GM12872 (cell line): Measurements from ENCODE around the gene HLF.

Source experiments
- TF ChIP-seq, protein P1 (sequence below): IDR thresholded peaks from 3 replicates; pipeline ENCODE4 v1.5.1; 2011; ENCODE audit warnings: low read depth, mild to moderate bottlenecking, low read length, moderate library complexity; ENCODE audit not compliant: insufficient read depth

The HLF gene

GRCh38 chr17:55289106-55289446 lies 24.3 kb downstream of the HLF start:
- TF ChIP-seq, protein P1, sequence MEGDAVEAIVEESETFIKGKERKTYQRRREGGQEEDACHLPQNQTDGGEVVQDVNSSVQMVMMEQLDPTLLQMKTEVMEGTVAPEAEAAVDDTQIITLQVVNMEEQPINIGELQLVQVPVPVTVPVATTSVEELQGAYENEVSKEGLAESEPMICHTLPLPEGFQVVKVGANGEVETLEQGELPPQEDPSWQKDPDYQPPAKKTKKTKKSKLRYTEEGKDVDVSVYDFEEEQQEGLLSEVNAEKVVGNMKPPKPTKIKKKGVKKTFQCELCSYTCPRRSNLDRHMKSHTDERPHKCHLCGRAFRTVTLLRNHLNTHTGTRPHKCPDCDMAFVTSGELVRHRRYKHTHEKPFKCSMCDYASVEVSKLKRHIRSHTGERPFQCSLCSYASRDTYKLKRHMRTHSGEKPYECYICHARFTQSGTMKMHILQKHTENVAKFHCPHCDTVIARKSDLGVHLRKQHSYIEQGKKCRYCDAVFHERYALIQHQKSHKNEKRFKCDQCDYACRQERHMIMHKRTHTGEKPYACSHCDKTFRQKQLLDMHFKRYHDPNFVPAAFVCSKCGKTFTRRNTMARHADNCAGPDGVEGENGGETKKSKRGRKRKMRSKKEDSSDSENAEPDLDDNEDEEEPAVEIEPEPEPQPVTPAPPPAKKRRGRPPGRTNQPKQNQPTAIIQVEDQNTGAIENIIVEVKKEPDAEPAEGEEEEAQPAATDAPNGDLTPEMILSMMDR: no peak

- TF ChIP-seq, protein P1: no peak
These were observed 25.2 kb downstream of the HLF start for GRCh38 chr17:55289978-55290377.

GRCh38 chr17:55290492-55291113 lies 25.8 kb downstream of the HLF start:
- TF ChIP-seq, protein P1: no peak

DNA sequence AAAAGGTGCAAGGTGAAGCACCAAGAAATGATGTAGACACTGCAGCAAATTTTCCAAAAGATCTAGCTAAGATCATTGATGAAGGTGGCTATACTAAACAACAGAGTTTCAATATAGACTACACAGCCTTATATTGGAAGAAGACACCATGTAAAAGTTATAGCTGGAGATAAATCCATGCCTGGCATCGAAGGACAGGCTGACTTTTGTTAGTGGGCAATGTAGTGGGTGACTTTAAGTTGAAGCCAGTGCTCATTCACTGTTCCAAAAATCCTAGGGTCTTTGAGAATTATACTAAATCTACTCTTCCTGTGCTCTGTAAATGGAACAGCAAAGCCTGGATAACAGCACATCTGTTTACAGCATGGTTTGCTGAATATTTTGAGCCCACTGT lies 26.4 kb downstream of the HLF start:
- TF ChIP-seq, protein P1: no peak

DNA sequence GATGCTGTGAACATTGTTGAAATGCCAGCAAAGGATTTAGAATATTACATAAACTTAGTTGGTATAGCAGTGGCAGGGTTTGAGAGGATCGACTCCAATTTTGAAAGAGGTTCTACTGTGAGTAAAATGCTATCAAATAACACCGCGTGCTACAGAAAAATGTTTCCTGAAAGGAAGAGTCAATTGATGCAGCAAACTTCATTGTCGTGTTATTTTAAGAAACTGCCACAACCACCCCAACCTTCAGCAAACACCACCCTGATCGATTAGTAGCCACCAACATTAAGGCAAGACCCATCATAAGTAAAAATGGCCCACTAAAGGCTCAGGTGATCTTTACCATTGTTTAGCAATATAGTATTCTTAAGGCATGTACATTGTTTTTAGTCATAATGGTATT lies 27.3 kb downstream of the HLF start:
- TF ChIP-seq, protein P1: no peak

- TF ChIP-seq, protein P1: no peak
These were observed 29.4 kb downstream of the HLF start for GRCh38 chr17:55294042-55294751.

- TF ChIP-seq, protein P1: peak; percentile 89
These were observed 30.8 kb downstream of the HLF start for GRCh38 chr17:55295411-55296170.
